Thyroid gland (tissue), 4 donors: ENCODE measurements around the gene LFNG. TPM values are rescaled to one million over a fixed set of nuclear protein-coding genes. Genes with fewer than 3 reads are reported as not detected.

Experiments
- DNase-seq, 2 donors: peaks; one replicate each; pipeline ENCODE4 v3.0.0-alpha.2; 2019
- H3K27ac ChIP-seq, 3 donors: fragments of 200-600 bp; sonication (generic); 1 replicate in 2 of 3; 2 replicates in 1 of 3; pipeline ENCODE4 v1.5.1; 2016 to 2019; ENCODE audit warnings: mild to moderate bottlenecking in 1 of 3, moderate library complexity in 1 of 3
- H3K27me3 ChIP-seq: fragments of 200-600 bp; sonication (generic); one replicate; pipeline ENCODE4 v1.5.1; 2019
- H3K36me3 ChIP-seq, 2 donors: fragments of 200-600 bp; sonication (generic); one replicate each; pipeline ENCODE4 v1.5.1; 2016 to 2019
- H3K4me1 ChIP-seq, 2 donors: fragments of 200-600 bp; sonication (generic); one replicate each; pipeline ENCODE4 v1.5.1; 2017 to 2019
- H3K4me3 ChIP-seq, 3 donors: fragments of 200-600 bp; sonication (generic); replicated peaks in 1 of 3; 1 replicate in 2 of 3; 2 replicates in 1 of 3; pipeline ENCODE4 v1.5.1; 2016; ENCODE audit warnings: mild to moderate bottlenecking in 1 of 3
- H3K9me3 ChIP-seq: fragments of 200-600 bp; sonication (generic); one replicate; pipeline ENCODE4 v1.5.1; 2017
- POLR2A ChIP-seq, 2 donors: fragments of 450-650 bp; IDR thresholded peaks; one replicate each; pipeline ENCODE4 v1.6.1; 2017; ENCODE audit warnings: antibody characterized with exemption in 2 of 2, mild to moderate bottlenecking in 2 of 2, moderate library complexity in 1 of 2
- WGBS, 2 donors: methylation state at CpG; one replicate each; pipeline ENCODE4 v1.1.5; 2017; 5-methylcytosine and 5-hydroxymethylcytosine counted together
- intact Hi-C: fragments of 100-400 bp; cut with DNase I; formaldehyde crosslinking; loops from one replicate; pipeline ENCODE4 v1.15.1; 2023
- total RNA-seq, 4 donors: library from RNA; depleted of rRNA; stranded (reverse); fragments of >200 nt; gene quantifications; one replicate each; pipeline ENCODE4 v1.2.3, GENCODE V29; 2016
- TF ChIP-seq, protein P1 (sequence below), 6 experiments: fragments of 200-600 bp in 3 of 6; fragments of 450-650 bp in 3 of 6; sonication (generic) in 3 of 6; IDR thresholded peaks; one replicate each; pipeline ENCODE4 v1.5.1; 2016 to 2019; ENCODE audit warnings: antibody characterized with exemption in 6 of 6, mild to moderate bottlenecking in 2 of 6, inconsistent platforms in 1 of 6, moderate library complexity in 1 of 6

LFNG gene
- total RNA-seq, 4 donors from 2014 or later, result 3.8 to 6.1 (median 4.8) TPM

- DNase-seq, result no peak
- H3K4me3 ChIP-seq, result no peak overlapping the region
- H3K27me3 ChIP-seq, result no peaks in the 10 kb centered on the region
- intact Hi-C loops, result no loop called here
- WGBS, 2 donors, result 64 to 79% methylated on average over 11 to 13 of the region's 13 CpGs
- no peak for TF ChIP-seq POLR2A (IDR thresholded peaks at IDR 0.05)
- TF ChIP-seq, protein P1, sequence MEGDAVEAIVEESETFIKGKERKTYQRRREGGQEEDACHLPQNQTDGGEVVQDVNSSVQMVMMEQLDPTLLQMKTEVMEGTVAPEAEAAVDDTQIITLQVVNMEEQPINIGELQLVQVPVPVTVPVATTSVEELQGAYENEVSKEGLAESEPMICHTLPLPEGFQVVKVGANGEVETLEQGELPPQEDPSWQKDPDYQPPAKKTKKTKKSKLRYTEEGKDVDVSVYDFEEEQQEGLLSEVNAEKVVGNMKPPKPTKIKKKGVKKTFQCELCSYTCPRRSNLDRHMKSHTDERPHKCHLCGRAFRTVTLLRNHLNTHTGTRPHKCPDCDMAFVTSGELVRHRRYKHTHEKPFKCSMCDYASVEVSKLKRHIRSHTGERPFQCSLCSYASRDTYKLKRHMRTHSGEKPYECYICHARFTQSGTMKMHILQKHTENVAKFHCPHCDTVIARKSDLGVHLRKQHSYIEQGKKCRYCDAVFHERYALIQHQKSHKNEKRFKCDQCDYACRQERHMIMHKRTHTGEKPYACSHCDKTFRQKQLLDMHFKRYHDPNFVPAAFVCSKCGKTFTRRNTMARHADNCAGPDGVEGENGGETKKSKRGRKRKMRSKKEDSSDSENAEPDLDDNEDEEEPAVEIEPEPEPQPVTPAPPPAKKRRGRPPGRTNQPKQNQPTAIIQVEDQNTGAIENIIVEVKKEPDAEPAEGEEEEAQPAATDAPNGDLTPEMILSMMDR (IDR thresholded peaks at IDR 0.05), result no peak
- no peaks in the 10 kb centered on the region for H3K9me3 ChIP-seq
- no peaks in the 10 kb centered on the region for H3K36me3 ChIP-seq
- H3K27ac ChIP-seq, result no peak overlapping the region
- H3K4me1 ChIP-seq, result peaks cover 0 to 7% of the 10 kb centered on the region in 2 donors
Measured at GRCh38 chr7:2502647-2502966, 17.0 kb upstream of the LFNG start.

DNA sequence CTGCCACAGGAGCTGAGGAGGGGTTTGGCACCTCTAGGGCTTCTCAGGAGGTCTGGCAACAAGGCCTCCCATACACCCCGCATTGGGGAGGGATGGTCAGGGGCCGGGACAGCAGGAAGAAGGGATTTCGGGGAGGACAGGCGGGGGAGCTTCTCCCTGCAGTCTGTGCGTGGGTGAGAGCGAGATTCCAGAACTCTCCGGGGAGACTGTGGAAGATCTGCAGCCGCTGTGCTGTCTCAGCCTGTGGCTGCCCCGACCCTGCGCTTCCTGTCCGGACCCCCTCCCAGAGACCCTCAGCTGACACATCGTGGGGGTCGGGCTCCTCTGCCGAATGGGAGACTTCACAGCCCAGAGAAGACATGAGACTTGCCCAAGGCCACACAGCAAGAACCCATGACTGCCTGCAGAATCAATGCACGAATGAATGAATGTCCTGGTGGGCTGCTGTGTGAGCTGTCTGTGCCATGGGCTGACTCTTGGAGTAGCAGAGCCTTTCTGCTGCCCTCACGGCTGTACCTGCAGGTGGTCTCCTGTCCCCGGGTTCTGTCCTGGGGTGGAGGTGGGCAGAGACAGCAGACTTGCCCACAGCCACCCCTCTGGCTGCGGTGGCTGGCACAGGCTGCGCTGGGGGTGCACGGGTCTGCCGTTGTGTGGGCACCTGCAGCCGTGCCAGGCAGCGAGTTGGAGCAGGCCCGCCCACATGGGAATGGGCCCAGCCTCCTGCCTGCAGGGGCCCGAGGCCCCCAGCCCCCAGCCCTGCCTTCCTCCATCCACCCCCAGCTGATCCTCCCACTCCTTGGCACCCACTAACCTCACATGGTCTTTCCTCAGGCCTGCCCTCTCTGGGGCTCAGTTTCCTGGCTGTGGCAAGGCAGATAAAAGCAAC is 16.3 kb upstream of the LFNG start:
- Histone ChIP-seq H3K9me3 (no peaks in the 10 kb centered on the region), H3K4me1 (peaks cover 0 to 9% of the 10 kb centered on the region in 2 donors), H3K27ac (no peak overlapping the region), H3K27me3 (no peaks in the 10 kb centered on the region), H3K4me3 (no peak overlapping the region), H3K36me3 (no peaks in the 10 kb centered on the region)
- DNase-seq, result no peak
- intact Hi-C loops, result no loop called here
- WGBS, 2 donors, result 75 to 86% methylated on average over 16 to 23 of the region's 25 CpGs
- TF ChIP-seq POLR2A (IDR thresholded peaks at IDR 0.05), result no peak
- TF ChIP-seq, protein P1 (IDR thresholded peaks at IDR 0.05), result no peak

- DNase-seq, result no peak
- Histone ChIP-seq H3K27me3 (no peaks in the 10 kb centered on the region), H3K4me3 (no peak overlapping the region), H3K36me3 (no peaks in the 10 kb centered on the region), H3K27ac (no peak overlapping the region), H3K4me1 (peaks cover 0 to 18% of the 10 kb centered on the region in 2 donors), H3K9me3 (no peaks in the 10 kb centered on the region)
- intact Hi-C loops, result no loop called here
- TF ChIP-seq, protein P1 (IDR thresholded peaks at IDR 0.05), result no peak
- TF ChIP-seq POLR2A (IDR thresholded peaks at IDR 0.05), result no peak
- 78% methylated on average over 14 to 20 of the region's 21 CpGs for WGBS, 2 donors
Measured at GRCh38 chr7:2504128-2504888, 15.3 kb upstream of the LFNG start.

DNA sequence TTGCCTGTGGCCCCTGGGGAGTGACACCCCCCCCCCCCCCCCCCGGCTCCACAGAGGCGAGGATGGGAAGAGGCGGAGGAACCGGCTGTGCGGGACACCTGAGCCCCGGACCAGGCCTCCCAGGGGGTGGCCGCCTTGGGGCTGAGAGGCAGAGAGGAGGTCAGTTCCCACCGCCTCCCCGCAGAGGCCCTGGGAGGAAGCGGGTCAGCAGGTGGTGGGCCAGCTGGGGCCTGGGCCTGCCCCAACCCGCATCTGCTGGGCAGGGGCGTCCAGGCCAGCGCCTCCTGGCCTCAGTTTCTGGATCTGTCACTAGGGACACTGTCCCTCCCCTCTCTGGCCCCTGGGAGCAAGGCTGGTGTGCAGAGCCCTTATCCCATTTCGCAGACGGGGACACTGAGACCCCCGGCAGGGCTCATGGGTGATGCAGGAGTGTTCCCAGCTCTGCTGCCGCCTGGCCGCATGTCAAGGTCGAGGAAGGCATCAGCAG is 14.6 kb upstream of the LFNG start:
- H3K27me3 ChIP-seq, result no peaks in the 10 kb centered on the region
- no peak overlapping the region for H3K4me3 ChIP-seq
- no peak for TF ChIP-seq POLR2A (IDR thresholded peaks at IDR 0.05)
- TF ChIP-seq, protein P1 (IDR thresholded peaks at IDR 0.05), result no peak
- DNase-seq, result no peak
- 77 to 81% methylated on average over 8 to 9 of the region's 19 CpGs for WGBS, 2 donors
- no peaks in the 10 kb centered on the region for H3K36me3 ChIP-seq
- H3K9me3 ChIP-seq, result no peaks in the 10 kb centered on the region
- intact Hi-C loops, result no loop called here
- H3K4me1 ChIP-seq, result peaks cover 0 to 19% of the 10 kb centered on the region in 2 donors
- no peak overlapping the region for H3K27ac ChIP-seq

GRCh38 chr7:2505401-2505800 is 14.2 kb upstream of the LFNG start:
- H3K27ac ChIP-seq, result no peak overlapping the region
- 94 to 97% methylated on average over 7 to 11 of the region's 14 CpGs for WGBS, 2 donors
- no peak for TF ChIP-seq POLR2A (IDR thresholded peaks at IDR 0.05)
- TF ChIP-seq, protein P1 (IDR thresholded peaks at IDR 0.05), result no peak

More at GRCh38 chr7:2505401-2505800, 14.2 kb upstream of the LFNG start:
- Histone ChIP-seq H3K9me3 (no peaks in the 10 kb centered on the region), H3K27me3 (no peaks in the 10 kb centered on the region), H3K4me1 (peaks cover 0 to 22% of the 10 kb centered on the region in 2 donors), H3K4me3 (no peak overlapping the region), H3K36me3 (no peaks in the 10 kb centered on the region)
- intact Hi-C loops, result no loop called here
- no peak for DNase-seq
